LNCaP clone FGC (cell line): ENCODE results near the gene ESPN.
A peak's percentile ranks its signal among the peaks of the same experiment; 100 is the strongest.

Experiments
- DNase-seq: peaks from one replicate; pipeline ENCODE4 v3.0.0-alpha.2; 2011; ENCODE audit warnings: low read depth
- H3K4me3 ChIP-seq: 2 replicates; pipeline ENCODE4 v1.5.1; 2011; ENCODE audit warnings: mild to moderate bottlenecking, low read depth, low read length, control low read depth
- TF ChIP-seq, protein P1 (sequence below): IDR thresholded peaks from 2 replicates; pipeline ENCODE4 v1.5.1; 2012; ENCODE audit warnings: mild to moderate bottlenecking; ENCODE audit not compliant: control insufficient read depth, insufficient read depth; ENCODE audit errors: extremely low read depth

ESPN gene

DNA sequence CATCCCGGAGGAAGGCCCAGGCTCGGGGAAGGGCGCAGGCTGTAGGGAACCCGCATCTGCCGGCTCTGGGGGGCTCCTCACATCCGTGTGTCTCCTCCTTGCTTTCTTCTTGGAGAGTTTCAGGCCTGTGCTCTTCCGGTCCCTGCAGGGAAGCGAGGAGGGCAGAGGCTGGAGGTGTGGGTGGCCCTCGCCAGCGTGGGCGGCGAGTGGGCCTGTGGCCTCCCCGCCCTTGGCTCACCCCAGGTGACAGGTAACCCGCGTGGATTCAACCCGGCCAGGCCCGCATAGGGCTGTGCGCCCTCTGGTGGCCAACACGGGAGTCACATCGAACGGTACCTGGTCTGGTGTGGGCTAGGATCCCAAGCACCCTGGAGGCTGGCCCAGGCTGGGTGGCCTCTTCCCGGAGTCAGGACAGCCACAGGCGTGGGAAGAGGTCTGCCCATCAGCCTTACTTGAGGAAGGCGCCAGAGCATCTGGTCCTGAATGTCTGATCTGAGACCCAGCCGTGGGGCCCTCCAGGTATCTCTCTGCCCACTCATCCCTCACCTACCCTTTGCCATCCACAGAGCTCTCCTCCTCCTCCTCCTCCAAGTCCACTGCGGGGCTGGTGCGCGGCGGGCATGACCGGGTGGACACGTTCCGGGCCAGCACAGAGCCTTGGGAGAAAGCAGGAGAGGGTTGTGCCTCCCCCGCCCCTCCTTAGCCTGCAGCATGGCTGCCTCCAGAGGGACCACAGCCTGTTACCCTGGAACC lies 51.0 kb downstream of the ESPN start:
- TF ChIP-seq, protein P1, sequence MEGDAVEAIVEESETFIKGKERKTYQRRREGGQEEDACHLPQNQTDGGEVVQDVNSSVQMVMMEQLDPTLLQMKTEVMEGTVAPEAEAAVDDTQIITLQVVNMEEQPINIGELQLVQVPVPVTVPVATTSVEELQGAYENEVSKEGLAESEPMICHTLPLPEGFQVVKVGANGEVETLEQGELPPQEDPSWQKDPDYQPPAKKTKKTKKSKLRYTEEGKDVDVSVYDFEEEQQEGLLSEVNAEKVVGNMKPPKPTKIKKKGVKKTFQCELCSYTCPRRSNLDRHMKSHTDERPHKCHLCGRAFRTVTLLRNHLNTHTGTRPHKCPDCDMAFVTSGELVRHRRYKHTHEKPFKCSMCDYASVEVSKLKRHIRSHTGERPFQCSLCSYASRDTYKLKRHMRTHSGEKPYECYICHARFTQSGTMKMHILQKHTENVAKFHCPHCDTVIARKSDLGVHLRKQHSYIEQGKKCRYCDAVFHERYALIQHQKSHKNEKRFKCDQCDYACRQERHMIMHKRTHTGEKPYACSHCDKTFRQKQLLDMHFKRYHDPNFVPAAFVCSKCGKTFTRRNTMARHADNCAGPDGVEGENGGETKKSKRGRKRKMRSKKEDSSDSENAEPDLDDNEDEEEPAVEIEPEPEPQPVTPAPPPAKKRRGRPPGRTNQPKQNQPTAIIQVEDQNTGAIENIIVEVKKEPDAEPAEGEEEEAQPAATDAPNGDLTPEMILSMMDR = peak; percentile 93
- H3K4me3 ChIP-seq = no peak overlapping the region
- DNase-seq = no peak

DNA sequence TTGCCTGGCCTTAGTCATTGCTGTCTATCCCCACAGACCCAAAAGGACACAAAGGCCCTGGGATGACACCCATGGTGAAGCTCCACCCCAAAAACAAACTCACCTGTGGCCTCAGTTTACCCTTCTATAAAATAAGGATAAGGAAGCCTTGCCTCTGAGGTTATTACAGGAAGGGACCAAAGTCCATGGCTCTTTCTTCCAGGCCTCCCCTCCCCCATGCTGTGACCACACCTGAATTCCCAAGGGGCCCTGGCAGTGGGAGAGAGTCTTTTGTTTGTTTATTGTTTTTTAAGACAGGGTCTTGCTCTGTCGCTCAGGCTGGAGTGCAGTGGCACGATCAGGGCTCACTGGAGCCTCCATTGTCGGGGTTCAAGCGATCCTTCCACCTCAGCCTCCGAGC lies 51.9 kb downstream of the ESPN start:
- TF ChIP-seq, protein P1 = no peak
- no peak overlapping the region for H3K4me3 ChIP-seq
- no peak for DNase-seq

DNA sequence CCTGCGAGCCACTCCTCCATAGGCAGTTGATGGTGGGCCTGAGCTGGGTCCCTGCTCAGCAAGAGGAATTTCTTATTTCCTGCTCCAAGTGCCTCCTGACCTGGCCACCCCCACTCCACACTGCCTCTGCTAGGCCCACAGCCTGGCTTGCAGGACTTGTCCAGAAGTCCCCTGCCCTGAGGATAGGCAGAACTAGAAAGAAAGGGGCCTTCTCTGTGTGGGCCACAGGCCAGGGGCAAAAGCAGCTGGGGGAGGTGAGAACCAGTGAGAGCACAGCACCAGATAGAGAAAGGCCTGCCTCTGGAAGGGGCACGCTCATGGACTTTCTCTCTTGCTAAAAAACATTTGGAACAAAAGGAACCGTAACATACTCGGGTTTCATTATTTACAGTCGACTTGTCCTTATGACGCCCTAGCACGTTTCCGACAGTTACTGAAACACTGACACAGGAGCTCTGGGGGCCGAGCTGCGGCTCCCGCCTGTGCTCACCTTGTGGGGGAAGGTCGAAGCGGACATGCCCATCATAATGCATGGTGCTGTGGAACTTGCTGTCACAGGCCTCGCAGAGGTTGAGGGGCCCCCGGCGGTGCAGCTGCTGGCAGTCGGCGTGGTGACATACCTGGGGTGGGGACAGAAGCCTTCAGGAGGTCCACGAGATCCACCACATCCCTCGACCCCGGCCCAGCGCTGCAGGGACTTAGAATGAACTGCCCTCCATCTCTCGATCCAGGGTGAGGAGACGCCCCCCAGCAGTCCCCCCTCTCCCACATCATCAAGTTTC lies 52.7 kb downstream of the ESPN start:
- H3K4me3 ChIP-seq = no peak overlapping the region
- DNase-seq = no peak
- TF ChIP-seq, protein P1 = no peak

DNA sequence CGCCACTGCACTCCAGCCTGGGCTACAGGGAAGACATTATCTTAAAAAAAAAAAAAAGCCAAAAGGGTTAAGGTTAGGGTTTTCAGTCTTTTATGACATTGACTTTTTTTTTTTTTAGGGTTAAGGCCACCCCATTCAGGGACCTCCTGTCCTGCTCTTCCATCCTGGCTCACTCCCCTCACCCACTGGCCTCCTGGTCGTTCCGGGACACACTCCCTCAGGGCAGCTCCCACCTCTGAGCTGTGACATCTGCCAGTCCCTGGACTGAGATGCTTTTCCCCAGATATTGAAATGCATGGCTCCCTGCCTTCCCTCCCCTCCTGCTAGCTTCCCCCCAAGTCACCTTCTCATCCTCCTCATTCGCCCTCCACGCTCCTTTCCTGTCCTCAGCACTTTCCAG lies 57.2 kb downstream of the ESPN start:
- no peak overlapping the region for H3K4me3 ChIP-seq
- TF ChIP-seq, protein P1 = no peak
- DNase-seq = no peak

DNA sequence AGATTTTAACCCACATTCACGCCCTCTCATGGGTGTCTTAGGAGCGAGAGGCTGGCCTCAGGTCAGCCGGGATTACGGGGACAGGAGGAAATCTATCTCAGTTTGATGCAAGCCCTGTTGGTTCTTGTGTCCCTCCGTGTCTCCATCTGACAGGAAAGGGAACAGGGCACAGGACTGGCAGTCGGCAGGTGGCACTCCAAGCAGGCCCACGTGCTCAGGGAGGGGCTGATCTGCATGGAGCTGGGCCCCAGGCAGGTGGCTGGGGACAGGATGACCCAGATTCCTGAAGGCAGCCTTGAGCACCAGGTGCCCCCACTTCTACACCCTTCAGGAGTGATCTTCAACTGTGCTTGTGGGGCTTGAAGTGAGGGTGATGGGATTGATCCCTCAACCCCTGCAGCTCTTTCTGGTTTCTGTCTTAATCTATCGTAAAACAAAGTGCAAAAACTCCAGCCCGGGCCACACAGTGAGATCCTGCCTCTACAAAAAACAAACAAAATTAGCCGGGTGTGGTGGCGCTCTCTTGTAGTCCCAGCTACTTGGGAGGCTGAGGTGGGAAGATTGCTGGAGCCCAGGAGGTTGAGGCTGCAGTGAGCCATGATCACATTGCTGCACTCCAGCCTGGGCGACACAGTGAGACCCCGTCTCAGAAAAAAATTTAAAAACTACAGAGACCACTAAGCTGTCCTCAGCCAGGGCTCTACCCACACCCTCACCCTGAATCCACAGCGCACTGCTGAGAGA lies 58.6 kb downstream of the ESPN start:
- no peak for DNase-seq
- no peak overlapping the region for H3K4me3 ChIP-seq
- TF ChIP-seq, protein P1 = 0 out of 2 replicates have a peak, but pooled peaks have one; percentile 13

DNA sequence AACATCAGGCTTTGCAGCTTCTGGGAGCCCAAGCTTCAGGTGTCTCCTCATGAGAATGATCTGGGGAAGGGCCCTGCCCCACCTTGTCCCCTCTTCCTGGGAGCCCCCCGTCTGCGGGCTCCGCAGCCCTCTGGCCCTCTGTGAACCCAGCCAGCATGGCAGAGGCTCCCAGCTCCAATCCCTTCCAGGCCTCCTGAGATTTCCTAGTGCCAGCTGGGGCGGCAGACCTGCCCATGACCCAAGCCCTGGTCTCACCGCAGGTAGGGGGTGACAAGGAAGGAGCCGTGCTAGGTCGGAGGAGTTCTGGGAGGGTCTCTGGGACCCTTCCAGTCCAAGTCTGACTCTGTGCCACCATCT lies 59.2 kb downstream of the ESPN start:
- TF ChIP-seq, protein P1 = no peak
- DNase-seq = no peak
- H3K4me3 ChIP-seq = no peak overlapping the region
